HL-60 (cell line): ENCODE measurements around the gene NR3C2.

ENCODE experiments used
- DNase-seq, 2 experiments: peaks; one replicate each; pipeline ENCODE4 v3.0.0-alpha.2; 2010 to 2020; ENCODE audit warnings: low read depth in 1 of 2, low spot score in 1 of 2
- H3K27ac ChIP-seq: fragments of 250-450 bp; sonication (Bioruptor Pico); replicated peaks from 2 replicates; pipeline ENCODE4 v1.5.1; 2020; ENCODE audit warnings: mild to moderate bottlenecking, moderate library complexity
- H3K27me3 ChIP-seq: fragments of 250-450 bp; sonication (Bioruptor Pico); 2 replicates; pipeline ENCODE4 v1.5.1; 2021; ENCODE audit warnings: mild to moderate bottlenecking, moderate library complexity; ENCODE audit not compliant: insufficient read depth, poor library complexity, severe bottlenecking
- H3K4me3 ChIP-seq: replicated peaks from 2 replicates; pipeline ENCODE4 v1.5.1; 2011; ENCODE audit warnings: mild to moderate bottlenecking, control low read depth, low read length; ENCODE audit not compliant: insufficient read depth
- GABPA ChIP-seq: IDR thresholded peaks from 2 replicates; pipeline ENCODE4 v1.6.1; 2012; ENCODE audit warnings: low read depth
- POLR2AphosphoS5 ChIP-seq: IDR thresholded peaks from 2 replicates; pipeline ENCODE4 v1.6.1; 2012; ENCODE audit warnings: low read depth
- SPI1 ChIP-seq: IDR thresholded peaks from 2 replicates; pipeline ENCODE4 v1.6.1; 2012; ENCODE audit warnings: low read depth, mild to moderate bottlenecking, borderline replicate concordance
- TF ChIP-seq, protein P1 (sequence below): IDR thresholded peaks from 2 replicates; pipeline ENCODE4 v1.6.1; 2012; ENCODE audit warnings: low read depth; ENCODE audit not compliant: insufficient replicate concordance
- TF ChIP-seq, protein P2 (sequence below): IDR thresholded peaks from one replicate; pipeline ENCODE4 v1.5.1; 2011; ENCODE audit warnings: low read length, control low read depth, inconsistent platforms; ENCODE audit not compliant: insufficient read depth

NR3C2 gene

DNA sequence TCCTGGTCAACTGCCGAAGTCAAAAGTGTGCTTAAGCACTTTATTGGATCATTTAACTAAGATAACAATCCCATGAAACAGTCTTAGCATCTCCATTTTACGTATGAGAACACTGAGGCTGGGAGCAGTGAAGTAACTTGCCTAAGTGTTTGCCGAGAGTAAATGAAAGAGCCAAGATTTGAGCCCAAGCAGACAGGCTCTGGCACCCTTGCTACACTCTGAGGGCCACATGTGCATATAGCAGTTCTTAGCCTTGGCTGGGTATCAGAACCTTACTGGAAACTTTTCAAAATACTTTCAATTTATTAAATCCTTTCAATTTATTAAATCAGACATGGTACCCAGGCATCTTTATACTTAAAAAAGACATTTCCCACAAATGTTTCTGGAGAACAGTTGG lies 225.9 kb downstream of the NR3C2 start:
- TF ChIP-seq GABPA (no peak), SPI1 (no peak), POLR2AphosphoS5 (no peak)
- TF ChIP-seq, protein P1, sequence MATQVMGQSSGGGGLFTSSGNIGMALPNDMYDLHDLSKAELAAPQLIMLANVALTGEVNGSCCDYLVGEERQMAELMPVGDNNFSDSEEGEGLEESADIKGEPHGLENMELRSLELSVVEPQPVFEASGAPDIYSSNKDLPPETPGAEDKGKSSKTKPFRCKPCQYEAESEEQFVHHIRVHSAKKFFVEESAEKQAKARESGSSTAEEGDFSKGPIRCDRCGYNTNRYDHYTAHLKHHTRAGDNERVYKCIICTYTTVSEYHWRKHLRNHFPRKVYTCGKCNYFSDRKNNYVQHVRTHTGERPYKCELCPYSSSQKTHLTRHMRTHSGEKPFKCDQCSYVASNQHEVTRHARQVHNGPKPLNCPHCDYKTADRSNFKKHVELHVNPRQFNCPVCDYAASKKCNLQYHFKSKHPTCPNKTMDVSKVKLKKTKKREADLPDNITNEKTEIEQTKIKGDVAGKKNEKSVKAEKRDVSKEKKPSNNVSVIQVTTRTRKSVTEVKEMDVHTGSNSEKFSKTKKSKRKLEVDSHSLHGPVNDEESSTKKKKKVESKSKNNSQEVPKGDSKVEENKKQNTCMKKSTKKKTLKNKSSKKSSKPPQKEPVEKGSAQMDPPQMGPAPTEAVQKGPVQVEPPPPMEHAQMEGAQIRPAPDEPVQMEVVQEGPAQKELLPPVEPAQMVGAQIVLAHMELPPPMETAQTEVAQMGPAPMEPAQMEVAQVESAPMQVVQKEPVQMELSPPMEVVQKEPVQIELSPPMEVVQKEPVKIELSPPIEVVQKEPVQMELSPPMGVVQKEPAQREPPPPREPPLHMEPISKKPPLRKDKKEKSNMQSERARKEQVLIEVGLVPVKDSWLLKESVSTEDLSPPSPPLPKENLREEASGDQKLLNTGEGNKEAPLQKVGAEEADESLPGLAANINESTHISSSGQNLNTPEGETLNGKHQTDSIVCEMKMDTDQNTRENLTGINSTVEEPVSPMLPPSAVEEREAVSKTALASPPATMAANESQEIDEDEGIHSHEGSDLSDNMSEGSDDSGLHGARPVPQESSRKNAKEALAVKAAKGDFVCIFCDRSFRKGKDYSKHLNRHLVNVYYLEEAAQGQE: no peak
- TF ChIP-seq, protein P2, sequence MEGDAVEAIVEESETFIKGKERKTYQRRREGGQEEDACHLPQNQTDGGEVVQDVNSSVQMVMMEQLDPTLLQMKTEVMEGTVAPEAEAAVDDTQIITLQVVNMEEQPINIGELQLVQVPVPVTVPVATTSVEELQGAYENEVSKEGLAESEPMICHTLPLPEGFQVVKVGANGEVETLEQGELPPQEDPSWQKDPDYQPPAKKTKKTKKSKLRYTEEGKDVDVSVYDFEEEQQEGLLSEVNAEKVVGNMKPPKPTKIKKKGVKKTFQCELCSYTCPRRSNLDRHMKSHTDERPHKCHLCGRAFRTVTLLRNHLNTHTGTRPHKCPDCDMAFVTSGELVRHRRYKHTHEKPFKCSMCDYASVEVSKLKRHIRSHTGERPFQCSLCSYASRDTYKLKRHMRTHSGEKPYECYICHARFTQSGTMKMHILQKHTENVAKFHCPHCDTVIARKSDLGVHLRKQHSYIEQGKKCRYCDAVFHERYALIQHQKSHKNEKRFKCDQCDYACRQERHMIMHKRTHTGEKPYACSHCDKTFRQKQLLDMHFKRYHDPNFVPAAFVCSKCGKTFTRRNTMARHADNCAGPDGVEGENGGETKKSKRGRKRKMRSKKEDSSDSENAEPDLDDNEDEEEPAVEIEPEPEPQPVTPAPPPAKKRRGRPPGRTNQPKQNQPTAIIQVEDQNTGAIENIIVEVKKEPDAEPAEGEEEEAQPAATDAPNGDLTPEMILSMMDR: no peak
- Histone ChIP-seq H3K27ac (no peak overlapping the region), H3K27me3 (no peaks in the 10 kb centered on the region), H3K4me3 (no peak overlapping the region)
- no peak for DNase-seq

DNA sequence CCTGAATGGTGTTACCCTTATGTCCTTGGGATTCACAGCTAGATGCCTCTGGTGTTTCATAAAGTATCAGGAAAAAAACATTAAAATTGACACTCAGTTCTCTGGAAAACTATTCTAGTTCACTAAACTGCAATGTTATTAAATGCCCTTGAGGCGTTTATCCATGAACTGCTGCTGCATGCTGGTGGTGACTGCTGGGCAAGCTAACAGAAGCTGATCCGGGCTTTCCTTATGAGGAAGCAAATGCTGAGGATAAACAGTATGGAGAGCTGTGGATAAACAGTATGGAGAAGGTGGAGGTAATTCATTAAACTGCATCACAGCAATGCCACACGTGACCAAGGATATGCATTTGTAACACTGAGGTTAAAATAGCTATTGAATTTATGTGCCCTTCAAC lies 227.0 kb downstream of the NR3C2 start:
- TF ChIP-seq, protein P2: no peak
- TF ChIP-seq POLR2AphosphoS5 (no peak), GABPA (no peak), SPI1 (no peak)
- TF ChIP-seq, protein P1: no peak
- no peak overlapping the region for H3K27ac ChIP-seq
- H3K4me3 ChIP-seq: no peak overlapping the region
- no peak for DNase-seq
- no peaks in the 10 kb centered on the region for H3K27me3 ChIP-seq

DNA sequence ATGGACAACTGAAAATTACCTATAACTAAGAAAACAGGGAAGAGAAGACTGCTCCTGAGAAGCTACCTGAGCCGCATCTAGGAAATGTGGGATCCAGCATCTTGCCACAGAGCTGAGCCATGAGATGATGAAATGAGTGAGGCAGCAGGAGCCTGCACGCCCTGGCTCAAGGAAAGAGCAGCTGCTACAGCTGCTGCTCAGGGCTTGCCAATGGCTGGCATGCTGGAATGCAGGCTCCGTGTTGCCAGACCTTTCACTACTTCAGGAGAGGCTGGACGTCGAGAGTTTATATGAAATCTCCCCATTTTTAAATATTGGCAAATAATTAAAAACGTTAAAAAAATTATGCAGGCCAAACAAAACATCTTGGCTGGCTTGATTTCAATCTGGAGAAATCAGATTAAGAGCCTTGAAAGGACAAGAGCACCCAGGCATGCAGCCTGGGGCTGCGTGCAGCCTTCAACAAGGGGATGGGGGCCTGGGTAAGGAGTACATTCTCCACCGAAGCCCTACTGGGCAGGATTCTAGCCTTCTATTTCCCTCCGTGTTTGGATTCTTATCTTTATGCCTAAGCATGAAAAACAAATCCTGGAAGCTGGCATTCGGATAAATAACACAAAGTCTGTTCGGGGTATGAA lies 227.6 kb downstream of the NR3C2 start:
- H3K27me3 ChIP-seq: no peaks in the 10 kb centered on the region
- no peak overlapping the region for H3K27ac ChIP-seq
- H3K4me3 ChIP-seq: no peak overlapping the region
- no peak for DNase-seq
- TF ChIP-seq SPI1 (no peak), POLR2AphosphoS5 (no peak), GABPA (no peak)
- TF ChIP-seq, protein P1: no peak
- TF ChIP-seq, protein P2: no peak
